K562 (cell line): Measurements from ENCODE around the gene CHST15.

ENCODE experiments used
- AFF4 ChIP-seq: sonication (generic); formaldehyde crosslinking; IDR thresholded peaks from 2 replicates; pipeline ENCODE4 v1.8.0; 2023; ENCODE audit warnings: mild to moderate bottlenecking, missing genetic modification reagents
- CHD2 ChIP-seq: IDR thresholded peaks from 2 replicates; pipeline ENCODE4 v1.6.1; 2011; ENCODE audit warnings: low read depth, low read length
- CTCF ChIP-seq, 3 experiments: IDR thresholded peaks in 2 of 3; conservative IDR thresholded peaks in 1 of 3; 2 replicates each; pipeline ENCODE4 v1.5.1; 2011 to 2012; ENCODE audit warnings: low read length in 3 of 3, mild to moderate bottlenecking in 3 of 3, control low read depth in 2 of 3, improper control_type of control experiment in 1 of 3, inconsistent platforms in 1 of 3, low read depth in 1 of 3, mixed read lengths in 1 of 3, moderate library complexity in 1 of 3; ENCODE audit not compliant: insufficient read depth in 2 of 3
- KLF16 ChIP-seq: IDR thresholded peaks from 2 replicates; pipeline ENCODE4 v1.6.1; 2016; ENCODE audit warnings: antibody characterized with exemption
- MAFK ChIP-seq: IDR thresholded peaks from 2 replicates; pipeline ENCODE4 v1.6.1; 2011; ENCODE audit warnings: low read length, improper control_type of control experiment
- NCOR1 ChIP-seq: fragments of 450-650 bp; IDR thresholded peaks from 2 replicates; pipeline ENCODE4 v1.6.1; 2016; ENCODE audit warnings: mild to moderate bottlenecking, moderate library complexity
- TCF3 ChIP-seq: sonication (generic); formaldehyde crosslinking; IDR thresholded peaks from 2 replicates; pipeline ENCODE4 v1.4.0; 2020; ENCODE audit warnings: mild to moderate bottlenecking, missing genetic modification reagents
- TEAD2 ChIP-seq: fragments of 450-650 bp; IDR thresholded peaks from 2 replicates; pipeline ENCODE4 v1.6.1; 2016; ENCODE audit warnings: missing genetic modification characterization, control low read depth, missing compliant biosample characterization
- ZBTB7A ChIP-seq: IDR thresholded peaks from 2 replicates; pipeline ENCODE4 v1.6.1; 2011; ENCODE audit warnings: low read depth, mild to moderate bottlenecking, low read length, moderate library complexity, borderline replicate concordance; ENCODE audit not compliant: control insufficient read depth
- ZEB2 ChIP-seq: fragments of 450-650 bp; IDR thresholded peaks from 2 replicates; pipeline ENCODE4 v1.6.1; 2016
- ZFX ChIP-seq: sonication (generic); formaldehyde crosslinking; IDR thresholded peaks from 2 replicates; pipeline ENCODE4 v1.8.0; 2022; ENCODE audit warnings: mild to moderate bottlenecking, missing genetic modification reagents, moderate library complexity

GRCh38 chr10:124114696-124115095, 21.3 kb upstream of the CHST15 start:
- TF ChIP-seq MAFK = no peak
- TF ChIP-seq ZBTB7A = no peak
- no peak for TF ChIP-seq NCOR1
- TF ChIP-seq TEAD2 (tag) = no peak
- TF ChIP-seq TCF3 (CRISPR knock-in tag) = no peak
- no peak for TF ChIP-seq CTCF (IDR thresholded peaks at IDR 0.05 in 2 of 3, conservative IDR thresholded peaks at IDR 0.05 in 1 of 3; ENCODE audit: insufficient read depth in 2 of 3, low read depth in 1 of 3, low read length in 3 of 3)
- no peak for TF ChIP-seq ZEB2
- TF ChIP-seq CHD2 = no peak
- no peak for TF ChIP-seq KLF16
- TF ChIP-seq ZFX = no peak
- no peak for TF ChIP-seq AFF4 (CRISPR knock-in tag)
